HG02870 (cell line): Measurements from ENCODE around the gene C20orf141.

Experiments
- ATAC-seq: cut with Tn5 transposase; IDR thresholded peaks from one replicate; pipeline ENCODE4 v1.9.1; 2021; ENCODE audit warnings: mild to moderate bottlenecking, moderate library complexity; ENCODE audit not compliant: unreplicated experiment

C20orf141 gene

DNA sequence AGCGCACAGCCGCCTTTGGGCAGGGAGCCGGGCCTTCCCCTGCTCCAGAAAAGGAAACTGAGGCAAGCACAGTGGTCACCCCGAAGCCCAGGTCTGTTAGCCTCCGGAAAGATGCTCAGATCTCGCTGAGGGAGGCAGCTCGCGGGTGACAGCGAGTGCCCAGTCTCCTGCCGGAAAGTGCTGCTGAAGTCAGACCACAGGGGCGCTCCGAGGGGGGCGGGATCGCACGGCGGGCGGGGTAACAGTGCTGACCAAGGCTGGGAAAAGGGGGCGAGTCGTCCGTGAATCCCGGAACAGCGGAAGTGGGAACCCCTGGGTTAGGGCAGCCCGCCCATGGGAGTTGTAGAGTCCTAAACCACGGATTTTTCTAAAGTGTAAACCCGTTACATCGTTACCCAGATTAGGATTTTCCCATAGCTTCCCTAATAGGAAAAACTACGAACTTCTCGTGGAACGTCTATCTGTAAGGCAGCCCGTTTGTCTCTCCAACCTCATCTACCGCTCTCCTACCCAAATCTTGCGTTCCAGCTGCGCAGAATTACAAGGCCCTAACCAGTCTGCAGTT is 26.3 kb downstream of the C20orf141 start:
- peak; percentile 14 for ATAC-seq

DNA sequence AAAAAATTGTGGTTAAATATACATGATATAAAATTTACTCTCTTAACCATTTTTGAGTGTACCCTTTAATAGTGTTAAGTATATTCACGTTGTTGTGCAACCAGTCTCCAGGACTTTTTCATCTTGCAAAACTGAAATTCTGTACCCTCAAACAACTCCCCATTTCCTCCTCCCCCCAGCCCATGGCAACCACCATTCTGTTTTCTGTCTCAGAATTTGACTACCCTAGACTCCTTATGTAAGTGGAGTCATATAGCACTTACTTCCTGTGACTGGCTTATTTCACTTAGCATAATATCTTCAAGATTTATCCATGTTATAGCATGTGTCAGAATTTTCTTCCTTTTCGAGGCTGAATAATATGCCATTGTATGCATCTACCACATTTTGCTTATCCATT is 30.8 kb downstream of the C20orf141 start:
- ATAC-seq: no peak

DNA sequence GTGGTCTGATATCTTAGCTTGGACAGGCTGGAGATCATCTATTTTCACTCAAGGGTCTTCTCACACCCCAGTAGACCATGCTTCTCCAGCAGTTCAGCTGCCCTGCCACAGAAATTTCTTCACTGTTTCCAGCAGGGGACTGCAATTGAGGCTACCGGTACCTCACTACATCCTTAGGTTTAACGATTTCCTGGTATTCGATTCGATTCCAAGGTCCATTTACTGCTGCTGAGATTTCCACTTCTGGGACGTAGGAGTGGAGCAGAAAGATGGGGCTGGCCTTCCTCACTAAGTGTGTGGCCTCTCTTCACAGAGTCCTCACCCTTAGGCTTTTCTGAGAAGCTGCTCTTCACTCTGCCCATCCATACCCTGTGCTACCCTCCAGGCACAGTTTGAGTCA is 31.9 kb downstream of the C20orf141 start:
- ATAC-seq: no peak

DNA sequence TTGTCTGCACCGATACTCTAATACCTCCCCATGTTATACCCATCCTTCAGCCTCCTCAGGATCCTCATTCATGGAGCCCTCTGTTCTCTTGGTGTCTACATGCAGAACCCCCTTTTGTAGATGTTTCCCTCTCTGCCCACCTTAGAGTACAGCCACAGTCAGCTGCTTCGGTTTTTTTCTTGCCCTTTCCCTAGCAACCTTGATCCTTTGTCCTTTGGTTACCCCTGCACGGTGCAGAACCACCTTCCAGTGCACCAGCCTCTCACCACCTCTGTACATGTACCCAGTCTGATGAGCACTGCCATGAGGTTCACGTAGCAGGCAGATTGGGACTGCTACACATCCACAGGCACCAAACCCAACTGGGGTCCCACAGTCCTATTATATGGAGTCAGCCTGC is 33.0 kb downstream of the C20orf141 start:
- ATAC-seq: no peak

DNA sequence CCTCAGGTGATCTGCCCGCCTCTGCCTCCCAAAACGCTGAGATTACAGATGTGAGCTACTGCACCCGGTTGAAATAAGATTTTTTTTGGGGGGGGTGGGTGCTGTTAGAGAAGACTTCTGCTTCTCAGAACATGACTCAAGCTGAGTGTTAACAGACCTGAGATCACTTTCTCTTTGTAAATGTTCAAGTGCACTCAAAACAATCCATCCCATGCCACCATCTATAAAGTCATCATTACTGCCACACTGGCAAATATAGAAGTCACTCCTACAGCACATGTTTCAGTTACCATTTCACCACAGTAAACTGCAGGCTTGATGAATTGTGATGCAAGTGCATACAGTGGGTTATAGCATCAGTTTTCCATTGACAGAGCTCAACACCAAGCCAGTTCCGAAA is 34.7 kb downstream of the C20orf141 start:
- ATAC-seq: no peak

DNA sequence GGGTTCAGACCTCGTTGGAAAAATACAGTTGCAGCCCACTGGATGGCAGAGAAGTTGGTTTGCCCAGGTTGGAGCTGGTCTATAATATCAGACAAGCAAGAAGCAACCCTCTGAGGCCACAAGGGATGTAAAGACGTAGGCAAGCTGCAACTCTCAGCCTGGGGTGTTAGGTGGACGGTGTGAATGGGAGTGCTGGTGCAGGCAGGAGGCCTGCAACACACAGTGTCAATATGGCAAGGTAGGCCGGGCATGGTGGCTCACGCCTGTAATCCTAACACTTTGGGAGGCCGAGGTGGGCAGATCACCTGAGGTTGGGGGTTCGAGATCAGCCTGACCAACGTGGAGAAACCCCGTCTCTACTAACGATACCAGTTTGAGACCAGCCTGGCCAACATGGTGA is 36.3 kb downstream of the C20orf141 start:
- no peak for ATAC-seq

DNA sequence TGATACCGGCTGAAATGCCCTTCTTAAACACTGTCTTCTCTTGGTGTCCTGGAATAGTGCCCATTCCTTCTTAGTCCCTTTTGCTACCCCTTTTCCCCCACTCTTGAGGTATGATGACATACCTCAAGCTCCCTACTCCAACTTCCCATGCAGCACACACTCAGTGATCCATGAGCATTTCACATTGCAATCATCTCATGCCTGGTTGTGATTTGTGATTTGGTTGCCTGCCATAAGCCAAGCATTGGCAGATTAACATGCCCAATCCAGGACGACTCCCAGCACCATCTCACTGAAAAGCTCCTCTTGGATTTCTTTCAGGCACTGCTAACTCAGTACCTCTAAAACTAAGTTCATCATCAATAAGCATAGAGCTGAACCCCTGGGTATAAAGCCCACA is 43.8 kb downstream of the C20orf141 start:
- ATAC-seq: no peak

DNA sequence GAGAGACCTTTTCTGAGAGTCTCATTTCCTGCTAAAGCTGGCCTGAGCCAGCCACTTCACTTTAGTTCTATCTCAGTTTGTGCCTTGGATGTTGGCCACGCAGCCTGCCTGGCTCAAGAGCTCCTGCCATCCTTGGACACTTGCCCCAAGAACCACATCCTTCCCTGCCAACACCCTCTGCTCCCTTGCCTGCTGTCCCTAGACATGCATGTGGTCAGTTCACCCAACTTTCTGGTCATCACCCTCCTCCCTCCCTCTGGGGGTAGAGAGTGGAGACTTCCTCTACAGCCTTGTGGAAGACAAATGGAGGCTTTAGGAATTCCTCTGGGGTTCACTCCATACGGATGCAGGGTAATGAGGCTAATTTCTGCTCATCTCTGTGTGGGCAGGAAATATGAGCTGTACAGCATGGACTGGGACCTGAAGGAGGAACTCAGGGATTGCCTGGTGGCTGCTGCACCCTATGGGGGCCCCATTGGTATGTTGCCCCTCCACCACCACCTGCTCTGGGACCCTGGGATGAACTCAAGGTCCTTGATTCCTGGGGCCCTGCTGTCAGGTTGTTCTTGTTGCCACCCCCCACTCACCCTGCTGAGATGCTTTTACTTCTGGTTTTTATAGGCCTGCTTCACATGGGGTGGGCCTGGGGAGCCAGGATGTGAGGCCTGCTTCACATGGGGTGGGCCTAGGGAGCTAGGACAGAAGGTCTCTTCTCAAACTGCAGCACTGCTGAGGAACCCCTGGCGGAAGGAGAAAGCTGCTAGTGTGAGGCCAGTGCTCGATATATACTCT is 44.7 kb downstream of the C20orf141 start:
- ATAC-seq: no peak

DNA sequence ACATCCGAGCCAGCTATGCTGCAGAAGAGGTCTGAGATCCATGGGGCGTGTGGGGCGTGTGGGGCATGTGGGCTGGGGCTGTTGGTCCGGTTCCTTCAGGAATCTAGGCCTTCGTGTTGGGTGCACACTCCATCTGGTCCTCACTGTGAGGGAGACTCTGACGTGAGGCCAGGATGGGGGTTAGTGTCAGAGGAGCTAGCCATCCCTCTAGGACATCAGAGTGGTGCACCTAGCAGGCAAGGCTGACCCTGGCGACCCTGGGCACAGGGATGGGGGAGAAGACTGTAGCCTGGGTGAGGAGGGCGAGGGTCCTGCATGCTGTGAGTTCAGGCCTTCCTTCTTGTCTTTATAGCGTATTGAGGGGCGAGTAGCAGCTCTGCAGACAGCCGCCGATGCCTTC is 49.8 kb downstream of the C20orf141 start:
- no peak for ATAC-seq

DNA sequence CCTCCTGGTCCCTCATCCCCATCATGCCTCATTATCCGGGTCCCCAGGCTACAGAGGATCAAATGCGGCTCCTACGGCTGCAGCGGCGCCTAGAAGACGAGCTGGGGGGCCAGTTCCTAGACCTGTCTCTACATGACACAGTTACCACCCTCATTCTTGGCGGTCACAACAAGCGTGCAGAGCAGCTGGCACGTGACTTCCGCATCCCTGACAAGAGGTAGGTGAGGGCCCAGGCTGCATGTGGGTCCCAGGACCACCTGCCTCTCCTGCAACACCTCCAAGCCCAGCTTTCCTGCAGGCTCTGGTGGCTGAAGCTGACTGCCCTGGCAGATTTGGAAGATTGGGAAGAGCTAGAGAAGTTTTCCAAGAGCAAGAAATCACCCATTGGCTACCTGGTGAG is 50.3 kb downstream of the C20orf141 start:
- ATAC-seq: no peak
